ENCODE data around the gene LAG3. TPM values are rescaled to one million over a fixed set of nuclear protein-coding genes. Genes with fewer than 3 reads are reported as not detected.
A peak's percentile ranks its signal among the peaks of the same experiment; 100 is the strongest.
"Not testable (repeated sequence)": the region's sequence is repeated elsewhere in the genome, so short reads cannot be mapped to it uniquely, and the experiment has no call there.

The LAG3 gene
- total RNA-seq, result 215 and 223 TPM in 2 replicates

GRCh38 chr12:6772331-6772695, at the start of gene LAG3:
LAG3 (plus strand) TSS chr12:6772520; CDS start chr12:6772853, 333 bp downstream.
- H3K9me3 Mint-ChIP-seq, result no peaks in the 10 kb centered on the region
- peaks cover 66% of the 10 kb centered on the region for H3K4me1 Mint-ChIP-seq (ENCODE audit: low read depth)
- H3K27me3 Mint-ChIP-seq (ENCODE audit: low read depth), result no peaks in the 10 kb centered on the region
- peak within 1 kb of the TSS; percentile 81 for H3K4me3 Mint-ChIP-seq (ENCODE audit: low read depth)
- peak within 1 kb of the TSS; percentile 90 for H3K27ac Mint-ChIP-seq
- H3K36me3 Mint-ChIP-seq (ENCODE audit: low read depth), result peaks cover 80% of the 10 kb centered on the region
- intact Hi-C loops (cut with micrococcal nuclease), result loop anchor here (1.0 to 5.0 kb wide), 3 partner anchors 8 to 50 kb away; partner anchors contain the start of gene COPS7A
- DNase-seq (ENCODE audit: low spot score), result no peak

- Mint-ChIP-seq H3K36me3 (ENCODE audit: low read depth) (no peaks in the 10 kb centered on the region), H3K4me3 (ENCODE audit: low read depth) (no peak overlapping the region), H3K4me1 (ENCODE audit: low read depth) (peaks cover 17% of the 10 kb centered on the region), H3K27ac (no peak overlapping the region), H3K27me3 (ENCODE audit: low read depth) (no peaks in the 10 kb centered on the region), H3K9me3 (no peaks in the 10 kb centered on the region)
- intact Hi-C loops (cut with micrococcal nuclease), result loop anchor here (5.0 kb wide), 1 partner anchor 49 kb away; the partner anchor contains the start of gene LAG3
- no peak for DNase-seq (ENCODE audit: low spot score)
Observed at GRCh38 chr12:6722863-6723262, 49.5 kb upstream of the LAG3 start.

- DNase-seq (ENCODE audit: low spot score), result peak; percentile 98
- peak within 1 kb of the TSS; percentile 98 for H3K27ac Mint-ChIP-seq
- H3K4me3 Mint-ChIP-seq (ENCODE audit: low read depth), result peak within 1 kb of the TSS; percentile 99
- no peaks in the 10 kb centered on the region for H3K27me3 Mint-ChIP-seq (ENCODE audit: low read depth)
- no peaks in the 10 kb centered on the region for H3K36me3 Mint-ChIP-seq (ENCODE audit: low read depth)
- no peaks in the 10 kb centered on the region for H3K9me3 Mint-ChIP-seq
- H3K4me1 Mint-ChIP-seq (ENCODE audit: low read depth), result peaks cover 17% of the 10 kb centered on the region
- intact Hi-C loops (cut with micrococcal nuclease), result loop anchor here (1.0 to 5.0 kb wide), 6 partner anchors 29 to 119 kb away; partner anchors contain the start of genes ING4, LAG3, MLF2 and ZNF384
Observed at GRCh38 chr12:6723607-6724408, 48.5 kb upstream of the LAG3 start, which contains the start of gene COPS7A. COPS7A (plus strand) TSS chr12:6724046; CDS start chr12:6724657, 611 bp downstream.

GRCh38 chr12:6724409-6724797, 47.9 kb upstream of the LAG3 start:
- Mint-ChIP-seq H3K27me3 (ENCODE audit: low read depth) (no peaks in the 10 kb centered on the region), H3K4me3 (ENCODE audit: low read depth) (peak overlapping the region; percentile 99), H3K4me1 (ENCODE audit: low read depth) (peaks cover 17% of the 10 kb centered on the region), H3K27ac (peak overlapping the region; percentile 98), H3K9me3 (no peaks in the 10 kb centered on the region), H3K36me3 (ENCODE audit: low read depth) (peaks cover 2% of the 10 kb centered on the region)
- intact Hi-C loops (cut with micrococcal nuclease), result loop anchor here (1.0 to 5.0 kb wide), 6 partner anchors 29 to 119 kb away; partner anchors contain the start of genes ING4, LAG3, MLF2 and ZNF384
- DNase-seq (ENCODE audit: low spot score), result peak; percentile 36

- H3K4me1 Mint-ChIP-seq (ENCODE audit: low read depth), result peaks cover 17% of the 10 kb centered on the region
- intact Hi-C loops (cut with micrococcal nuclease), result loop anchor here (2.0 kb wide), 1 partner anchor 65 kb away; no protein-coding TSS in a partner anchor
- peaks cover 11% of the 10 kb centered on the region for H3K36me3 Mint-ChIP-seq (ENCODE audit: low read depth)
- DNase-seq (ENCODE audit: low spot score), result no peak
- H3K4me3 Mint-ChIP-seq (ENCODE audit: low read depth), result peak overlapping the region; percentile 99
- peak overlapping the region; percentile 58 for H3K27ac Mint-ChIP-seq
- no peaks in the 10 kb centered on the region for H3K27me3 Mint-ChIP-seq (ENCODE audit: low read depth)
- no peaks in the 10 kb centered on the region for H3K9me3 Mint-ChIP-seq
Observed at GRCh38 chr12:6725350-6725749, 47.0 kb upstream of the LAG3 start.

GRCh38 chr12:6729186-6729585, 43.1 kb upstream of the LAG3 start:
- intact Hi-C loops (cut with micrococcal nuclease), result no loop called here
- peaks cover 20% of the 10 kb centered on the region for H3K36me3 Mint-ChIP-seq (ENCODE audit: low read depth)
- no peaks in the 10 kb centered on the region for H3K9me3 Mint-ChIP-seq
- peaks cover 10% of the 10 kb centered on the region for H3K4me1 Mint-ChIP-seq (ENCODE audit: low read depth)
- H3K4me3 Mint-ChIP-seq (ENCODE audit: low read depth), result no peak overlapping the region
- DNase-seq (ENCODE audit: low spot score), result no peak
- no peaks in the 10 kb centered on the region for H3K27me3 Mint-ChIP-seq (ENCODE audit: low read depth)
- no peak overlapping the region for H3K27ac Mint-ChIP-seq

- H3K27me3 Mint-ChIP-seq (ENCODE audit: low read depth), result no peaks in the 10 kb centered on the region
- H3K27ac Mint-ChIP-seq, result peak overlapping the region; percentile 35
- H3K4me1 Mint-ChIP-seq (ENCODE audit: low read depth), result peaks cover 9% of the 10 kb centered on the region
- H3K36me3 Mint-ChIP-seq (ENCODE audit: low read depth), result peaks cover 20% of the 10 kb centered on the region
- H3K9me3 Mint-ChIP-seq, result no peaks in the 10 kb centered on the region
- intact Hi-C loops (cut with micrococcal nuclease), result no loop called here
- no peak overlapping the region for H3K4me3 Mint-ChIP-seq (ENCODE audit: low read depth)
- DNase-seq (ENCODE audit: low spot score), result no peak
Observed at GRCh38 chr12:6730169-6730568, 42.2 kb upstream of the LAG3 start.

- no peaks in the 10 kb centered on the region for H3K27me3 Mint-ChIP-seq (ENCODE audit: low read depth)
- H3K4me3 Mint-ChIP-seq (ENCODE audit: low read depth), result no peak overlapping the region
- intact Hi-C loops (cut with micrococcal nuclease), result loop anchor here (1.0 kb wide), 1 partner anchor 91 kb away; no protein-coding TSS in a partner anchor
- H3K36me3 Mint-ChIP-seq (ENCODE audit: low read depth), result peaks cover 19% of the 10 kb centered on the region
- H3K4me1 Mint-ChIP-seq (ENCODE audit: low read depth), result peaks cover 7% of the 10 kb centered on the region
- no peaks in the 10 kb centered on the region for H3K9me3 Mint-ChIP-seq
- H3K27ac Mint-ChIP-seq, result no peak overlapping the region
- no peak for DNase-seq (ENCODE audit: low spot score)
Observed at GRCh38 chr12:6734506-6735387, 37.6 kb upstream of the LAG3 start.

- peak; percentile 24 for DNase-seq (ENCODE audit: low spot score)
- Mint-ChIP-seq H3K27me3 (ENCODE audit: low read depth) (no peaks in the 10 kb centered on the region), H3K27ac (no peak overlapping the region), H3K4me3 (ENCODE audit: low read depth) (no peak overlapping the region), H3K9me3 (no peaks in the 10 kb centered on the region), H3K4me1 (ENCODE audit: low read depth) (peaks cover 7% of the 10 kb centered on the region), H3K36me3 (ENCODE audit: low read depth) (peaks cover 12% of the 10 kb centered on the region)
- intact Hi-C loops (cut with micrococcal nuclease), result loop anchor here (1.0 kb wide), 1 partner anchor 90 kb away; no protein-coding TSS in a partner anchor
Observed at GRCh38 chr12:6735448-6736191, 36.7 kb upstream of the LAG3 start.

- Mint-ChIP-seq H3K4me1 (ENCODE audit: low read depth) (peaks cover 7% of the 10 kb centered on the region), H3K4me3 (ENCODE audit: low read depth) (no peak overlapping the region), H3K27me3 (ENCODE audit: low read depth) (no peaks in the 10 kb centered on the region), H3K27ac (no peak overlapping the region), H3K36me3 (ENCODE audit: low read depth) (peaks cover 4% of the 10 kb centered on the region), H3K9me3 (no peaks in the 10 kb centered on the region)
- intact Hi-C loops (cut with micrococcal nuclease), result no loop called here
- no peak for DNase-seq (ENCODE audit: low spot score)
Observed at GRCh38 chr12:6736754-6737153, 35.6 kb upstream of the LAG3 start.

GRCh38 chr12:6742080-6742479, 30.2 kb upstream of the LAG3 start:
- Mint-ChIP-seq H3K4me1 (ENCODE audit: low read depth) (peaks cover 30% of the 10 kb centered on the region), H3K36me3 (ENCODE audit: low read depth) (peaks cover 28% of the 10 kb centered on the region), H3K27ac (peak overlapping the region; percentile 90)
- H3K27me3 Mint-ChIP-seq (ENCODE audit: low read depth); H3K9me3 Mint-ChIP-seq; H3K4me3 Mint-ChIP-seq (ENCODE audit: low read depth); DNase-seq (ENCODE audit: low spot score); intact Hi-C loops (cut with micrococcal nuclease): not testable (repeated sequence)

GRCh38 chr12:6742834-6743233, 29.5 kb upstream of the LAG3 start:
- DNase-seq (ENCODE audit: low spot score), result no peak
- peaks cover 30% of the 10 kb centered on the region for H3K4me1 Mint-ChIP-seq (ENCODE audit: low read depth)
- peaks cover 36% of the 10 kb centered on the region for H3K36me3 Mint-ChIP-seq (ENCODE audit: low read depth)
- peak overlapping the region; percentile 90 for H3K27ac Mint-ChIP-seq
- no peaks in the 10 kb centered on the region for H3K27me3 Mint-ChIP-seq (ENCODE audit: low read depth)
- peak overlapping the region; percentile 8 for H3K4me3 Mint-ChIP-seq (ENCODE audit: low read depth)
- peaks cover 8% of the 10 kb centered on the region for H3K9me3 Mint-ChIP-seq
- intact Hi-C loops (cut with micrococcal nuclease), result no loop called here

Data from activated T-helper 2 cell treated with anti-CD3 and anti-CD28 coated beads, Interferon-gamma antibody, Interleukin-2, Interleukin-4, amounts not matched to agents 10 μg/mL and 5 μg/mL and 100 μg/mL, durations not matched to agents 14 hours and 24 hours and 36 hours (primary cell).